HepG2 (cell line): ENCODE data around the gene TMEM131. TPM values are rescaled to one million over a fixed set of nuclear protein-coding genes. Genes with fewer than 3 reads are reported as not detected.

Experiments used
- ATAC-seq: fragments of 200-7000 bp; cut with Tn5 transposase; 3 replicates; pipeline ENCODE4 v1.9.1; 2020; ENCODE audit warnings: mild to moderate bottlenecking, moderate library complexity
- BruUV-seq: library from RNA; stranded (reverse); fragments of 400-500 nt; replicated peaks from 2 replicates; lab custom pipeline; 2021; lab: Mats Ljungman, UMichigan
- CTCF ChIA-PET: fragments of 300-600 bp; formaldehyde crosslinking; extraction: SDS; loops from one replicate; lab custom pipeline; 2021; ENCODE audit warnings: low total read pairs, inconsistent platforms, low intra/inter-chr PET ratio; lab: Yijun Ruan, JAX
- POLR2A ChIA-PET: fragments of 350-600 bp; sonication (Branson Sonifier 250); formaldehyde crosslinking; loops from one replicate; lab custom pipeline; 2020; ENCODE audit warnings: antibody characterized with exemption, inconsistent platforms; lab: Yijun Ruan, JAX
- DNase-seq: peaks from one replicate; pipeline ENCODE4 v3.0.0-alpha.2; 2015; ENCODE audit warnings: low spot score
- FAIRE-seq: peaks from 3 replicates; lab custom pipeline; 2011; peaks lifted over from hg19 to GRCh38; lab: Jason Lieb, UNC
- H2AFZ ChIP-seq: one replicate; pipeline ENCODE4 v1.6.1; 2011; ENCODE audit warnings: low read length, inconsistent platforms
- H3K27ac ChIP-seq: fragments of 300-600 bp; 3 replicates; pipeline ENCODE4 v1.8.0; 2011; ENCODE audit warnings: mixed run types, mild to moderate bottlenecking, mixed read lengths, low read length, inconsistent platforms; ENCODE audit not compliant: insufficient read depth; ENCODE audit errors: extremely low read length
- H3K27me3 ChIP-seq, 2 experiments: fragments of 200-600 bp in 1 of 2; 2 replicates in 1 of 2; 3 replicates in 1 of 2; pipeline versions ENCODE4 v1.6.0 to v1.8.0; 2011; ENCODE audit warnings: low read length in 2 of 2, mild to moderate bottlenecking in 2 of 2, moderate library complexity in 2 of 2, inconsistent platforms in 1 of 2; ENCODE audit not compliant: insufficient read depth in 2 of 2, control insufficient read depth in 1 of 2
- H3K36me3 ChIP-seq, 2 experiments: fragments of 200-600 bp in 1 of 2; replicated peaks in 1 of 2; 2 replicates in 1 of 2; 3 replicates in 1 of 2; pipeline versions ENCODE4 v1.5.1 to v1.8.0; 2011; ENCODE audit warnings: low read length in 2 of 2, inconsistent platforms in 1 of 2; ENCODE audit not compliant: insufficient read depth in 2 of 2, control insufficient read depth in 1 of 2
- H3K4me1 ChIP-seq: 2 replicates; pipeline ENCODE4 v1.5.1; 2012; ENCODE audit warnings: low read length, inconsistent platforms; ENCODE audit not compliant: insufficient read depth
- H3K4me2 ChIP-seq: 2 replicates; pipeline ENCODE4 v1.6.0; 2011; ENCODE audit warnings: low read depth, low read length, inconsistent platforms
- H3K4me3 ChIP-seq, 3 experiments: fragments of 200-600 bp in 1 of 3; sonication (generic), shearing (Covaris generic) in 1 of 3; replicated peaks in 1 of 3; 2 replicates each; pipeline ENCODE4 v1.5.1; 2011 to 2016; ENCODE audit warnings: low read length in 3 of 3, inconsistent platforms in 2 of 3, low read depth in 2 of 3, mild to moderate bottlenecking in 2 of 3, control low read depth in 1 of 3, mixed read lengths in 1 of 3; ENCODE audit not compliant: insufficient read depth in 1 of 3
- H3K79me2 ChIP-seq: one replicate; pipeline ENCODE4 v1.6.1; 2011; ENCODE audit warnings: low read length, inconsistent platforms; ENCODE audit not compliant: insufficient read depth
- H3K9ac ChIP-seq: 2 replicates; pipeline ENCODE4 v1.6.0; 2011; ENCODE audit warnings: mild to moderate bottlenecking, low read depth, low read length, inconsistent platforms; ENCODE audit not compliant: insufficient read depth
- H3K9me3 ChIP-seq: 2 replicates; pipeline ENCODE4 v1.5.1; 2012; ENCODE audit warnings: mild to moderate bottlenecking, low read length
- H4K20me1 ChIP-seq: 2 replicates; pipeline ENCODE4 v1.6.0; 2011; ENCODE audit warnings: inconsistent platforms, mild to moderate bottlenecking, low read length, moderate library complexity; ENCODE audit not compliant: insufficient read depth
- ARID2 ChIP-seq: sonication (generic); formaldehyde crosslinking; IDR thresholded peaks from 2 replicates; pipeline ENCODE4 v1.8.1; 2022; ENCODE audit warnings: mild to moderate bottlenecking, missing genetic modification reagents, borderline replicate concordance
- ELF3 ChIP-seq: IDR thresholded peaks from 2 replicates; pipeline ENCODE4 v1.6.1; 2016; ENCODE audit warnings: missing genetic modification reagents, missing compliant biosample characterization
- NCOA1 ChIP-seq: sonication (generic); formaldehyde crosslinking; IDR thresholded peaks from 2 replicates; pipeline ENCODE4 v1.9.0; 2021; ENCODE audit warnings: missing genetic modification reagents
- PLRG1 ChIP-seq: fragments of 450-650 bp; conservative IDR thresholded peaks from 2 replicates; pipeline ENCODE4 v1.6.1; 2016
- XRCC5 ChIP-seq: fragments of 200-400 bp; formaldehyde crosslinking; optimal IDR thresholded peaks from 2 replicates; pipeline ENCODE3; 2017; ENCODE audit warnings: mild to moderate bottlenecking, low read length
- ZBTB1 ChIP-seq: sonication (generic); formaldehyde crosslinking; IDR thresholded peaks from 2 replicates; pipeline ENCODE4 v1.4.0; 2020; ENCODE audit warnings: missing genetic modification reagents, borderline replicate concordance
- ZFP36L1 ChIP-seq: sonication (generic); formaldehyde crosslinking; IDR thresholded peaks from 2 replicates; pipeline ENCODE4 v1.8.0; 2022; ENCODE audit warnings: mild to moderate bottlenecking, missing genetic modification reagents, moderate library complexity
- ZNF232 ChIP-seq: sonication (generic); formaldehyde crosslinking; IDR thresholded peaks from 2 replicates; pipeline ENCODE4 v1.4.0; 2020; ENCODE audit warnings: missing genetic modification reagents, borderline replicate concordance
- ZNF333 ChIP-seq: sonication (generic); formaldehyde crosslinking; IDR thresholded peaks from 2 replicates; pipeline ENCODE4 v1.4.0; 2020; ENCODE audit warnings: mild to moderate bottlenecking, missing genetic modification reagents, borderline replicate concordance
- ZNF512 ChIP-seq: sonication (generic); formaldehyde crosslinking; IDR thresholded peaks from 2 replicates; pipeline ENCODE4 v1.4.0; 2020; ENCODE audit warnings: mild to moderate bottlenecking, missing genetic modification reagents
- ZNF704 ChIP-seq: sonication (generic); formaldehyde crosslinking; IDR thresholded peaks from 2 replicates; pipeline ENCODE4 v1.8.1; 2023; ENCODE audit warnings: mild to moderate bottlenecking, inconsistent platforms, moderate library complexity, missing genetic modification reagents, borderline replicate concordance
- ZNF792 ChIP-seq: IDR thresholded peaks from 2 replicates; pipeline ENCODE4 v1.6.1; 2016
- in situ Hi-C: cut with HindIII; loops from 2 replicates; pipeline ENCODE4 v1.10.0; 2017; ENCODE audit warnings: low pct_unique_long_range_greater_than_20kb; ENCODE audit not compliant: extremely low pct_ligation_motif_present
- intact Hi-C: fragments of 100-400 bp; cut with micrococcal nuclease; formaldehyde crosslinking; loops from one replicate; pipeline ENCODE4 v1.10.0; 2022; ENCODE audit not compliant: unreplicated experiment
- polyA plus RNA-seq, 8 experiments: library from polyadenylated mRNA; depleted of rRNA in 3 of 8; stranded (reverse) in 7 of 8; unstranded in 1 of 8; fragments of >200 nt; fragmentation: Illumina TruSeq in 4 of 8; extraction: Trizol in 4 of 8; gene quantifications; 2 replicates each; pipeline versions ENCODE4 v1.2.1 to v1.2.3, GENCODE V29; 2011 to 2016; ENCODE audit warnings: low read depth in 4 of 8, missing spikeins in 1 of 8, mixed read lengths in 1 of 8; ENCODE audit not compliant: insufficient read depth in 1 of 8
- total RNA-seq, 5 experiments: library from RNA; depleted of rRNA; stranded (reverse); fragments of >200 nt; fragmentation: Illumina TruSeq; extraction: Trizol; gene quantifications; 2 replicates each; pipeline ENCODE4 v1.2.3, GENCODE V29; 2016; ENCODE audit warnings: low read depth in 1 of 5
- TF ChIP-seq, protein P1 (sequence below): sonication (generic); formaldehyde crosslinking; conservative IDR thresholded peaks from 2 replicates; pipeline ENCODE4 v1.4.0; 2020; ENCODE audit warnings: missing genetic modification reagents

Gene TMEM131
- total and polyA plus RNA-seq, 2 of the 13 experiments (the other 11 are each of a cell fraction or from before 2014, with no cell fraction given): 17.9 to 19.5 TPM

- no peak for TF ChIP-seq ELF3 (CRISPR knock-in tag)
- TF ChIP-seq ZNF232: no peak
- TF ChIP-seq ARID2: no peak
- TF ChIP-seq ZBTB1 (CRISPR knock-in tag): no peak
- no peak for TF ChIP-seq ZNF333 (CRISPR knock-in tag)
- no peak for TF ChIP-seq PLRG1
- TF ChIP-seq ZNF792 (CRISPR knock-in tag): no peak
- TF ChIP-seq, protein P1, sequence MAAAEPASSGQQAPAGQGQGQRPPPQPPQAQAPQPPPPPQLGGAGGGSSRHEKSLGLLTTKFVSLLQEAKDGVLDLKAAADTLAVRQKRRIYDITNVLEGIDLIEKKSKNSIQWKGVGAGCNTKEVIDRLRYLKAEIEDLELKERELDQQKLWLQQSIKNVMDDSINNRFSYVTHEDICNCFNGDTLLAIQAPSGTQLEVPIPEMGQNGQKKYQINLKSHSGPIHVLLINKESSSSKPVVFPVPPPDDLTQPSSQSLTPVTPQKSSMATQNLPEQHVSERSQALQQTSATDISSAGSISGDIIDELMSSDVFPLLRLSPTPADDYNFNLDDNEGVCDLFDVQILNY (CRISPR knock-in tag): no peak
- TF ChIP-seq NCOA1: no peak
- no peak for TF ChIP-seq ZFP36L1 (CRISPR knock-in tag)
- TF ChIP-seq ZNF704 (CRISPR knock-in tag): no peak
- no peak for TF ChIP-seq ZNF512 (CRISPR knock-in tag)
- no peak for TF ChIP-seq XRCC5
- no peaks in the 10 kb centered on the region for H3K79me2 ChIP-seq
- no TSS peak for BruUV-seq
- peaks cover 4 to 12% of the 10 kb centered on the region in 2 experiments; a peak in 4 of 5 replicates for H3K36me3 ChIP-seq
- no peaks in the 10 kb centered on the region for H3K27me3 ChIP-seq
- intact Hi-C loops (no loop called here), in situ Hi-C loops (no loop called here)
- DNase-seq (no peak), FAIRE-seq (no peak), ATAC-seq (no peak)
- H2AFZ ChIP-seq: no peak overlapping the region
- no peak overlapping the region for H3K4me3 ChIP-seq
- no peaks in the 10 kb centered on the region for H3K4me1 ChIP-seq
- no peak overlapping the region for H3K4me2 ChIP-seq
- no peaks in the 10 kb centered on the region for H4K20me1 ChIP-seq
- POLR2A ChIA-PET: no interaction called here
- H3K9me3 ChIP-seq: no peaks in the 10 kb centered on the region
- H3K9ac ChIP-seq: no peak overlapping the region
- CTCF ChIA-PET: no interaction called here
- no peak overlapping the region for H3K27ac ChIP-seq
Measured at GRCh38 chr2:97784953-97785352, 210.8 kb downstream of the TMEM131 start.
